Stimulated activated CD8-positive, alpha-beta memory T cell treated with anti-CD3 and anti-CD28 coated beads, Interleukin-12 subunit alpha, Interleukin-12 subunit beta, amount 100 ng/mL, for 1 hour (primary cell): ENCODE data around the gene G6PC1.
"Not testable (repeated sequence)": the region's sequence is repeated elsewhere in the genome, so short reads cannot be mapped to it uniquely, and the experiment has no call there.

ENCODE experiments used
- DNase-seq: peaks from one replicate; pipeline ENCODE4 v3.0.0-alpha.2; 2020; ENCODE audit warnings: low read depth

Gene G6PC1

DNA sequence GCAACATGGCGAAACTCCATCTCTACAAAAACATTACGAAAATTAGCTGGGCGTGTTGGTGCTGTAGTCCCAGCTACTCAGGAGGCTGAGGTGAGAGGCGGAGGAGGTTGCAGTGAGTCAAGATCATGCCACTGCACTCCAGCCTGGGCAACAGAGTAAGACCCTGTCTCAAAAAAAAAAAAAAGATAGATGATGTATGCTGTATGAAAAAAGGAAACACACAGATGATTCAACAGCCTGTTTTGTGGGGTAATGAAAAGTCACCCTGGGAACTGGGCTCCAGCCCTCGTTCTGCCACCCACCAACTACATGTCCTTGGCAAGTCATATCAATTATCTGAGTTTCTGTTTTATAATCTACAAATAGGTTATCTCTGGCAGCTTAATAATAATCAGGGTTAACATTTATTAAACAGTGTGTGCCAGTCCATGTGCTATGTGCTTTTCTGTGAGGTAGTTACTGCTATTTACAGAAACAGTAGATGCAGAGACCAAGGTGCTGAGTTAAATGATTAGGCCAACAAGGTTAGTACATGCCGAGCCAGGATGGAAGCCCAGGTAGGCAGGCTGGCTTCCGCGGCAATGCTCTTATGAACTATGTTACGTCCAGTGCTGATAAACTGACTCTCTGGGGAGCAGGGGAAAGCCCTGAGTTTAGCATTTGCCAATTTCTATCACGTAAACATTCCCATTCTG, 1.1 kb downstream of the G6PC1 start:
- no peak for DNase-seq

DNA sequence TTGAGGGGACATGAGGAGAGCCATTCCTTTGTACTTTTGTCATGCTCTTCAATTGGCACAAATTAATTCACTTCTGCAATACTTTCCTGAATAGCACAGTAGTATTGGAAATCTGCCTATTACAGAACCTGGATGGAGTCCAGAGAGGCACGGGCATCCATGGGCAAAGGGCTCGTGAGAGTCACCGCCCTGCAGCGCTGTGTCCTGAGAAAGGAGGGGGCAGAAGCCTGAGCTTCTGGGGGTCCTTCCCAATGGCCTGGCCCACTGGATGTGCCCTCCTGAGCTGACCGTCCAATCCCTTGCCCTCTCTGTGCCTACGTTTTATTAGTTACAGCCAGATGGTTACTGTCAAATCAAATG, 3.5 kb downstream of the G6PC1 start:
- no peak for DNase-seq

DNA sequence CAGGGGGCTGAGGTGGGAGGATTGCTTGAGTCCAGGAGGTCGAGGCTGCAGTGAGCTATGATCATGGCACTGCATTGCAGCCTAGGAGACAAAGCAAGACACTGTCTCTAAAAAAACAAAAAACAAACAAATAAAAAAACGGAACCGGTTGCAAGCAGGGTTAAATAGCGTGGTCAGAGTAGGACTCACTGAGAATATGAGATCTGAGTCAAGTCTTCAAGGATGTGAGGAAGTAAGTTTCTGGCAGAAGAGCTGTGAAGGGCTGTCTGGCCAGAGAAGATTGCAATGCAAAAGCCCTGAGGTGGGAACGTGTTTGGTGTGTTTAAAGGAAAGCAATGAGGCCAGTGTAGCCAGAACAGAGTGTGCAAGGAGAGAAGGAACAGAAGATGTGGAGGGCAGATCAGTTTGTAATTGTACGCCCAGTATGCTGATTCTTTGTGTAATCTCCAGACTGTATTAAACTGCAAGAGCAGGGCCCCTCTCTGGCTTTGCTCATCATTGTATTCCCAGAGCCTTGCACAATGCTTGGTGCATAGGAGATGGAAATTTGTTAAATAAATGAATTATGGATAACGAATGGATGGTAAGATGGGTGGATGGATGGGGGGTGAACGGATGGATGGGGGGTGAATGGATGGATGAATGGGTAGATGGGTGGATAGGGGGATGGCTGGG, 6.3 kb downstream of the G6PC1 start:
- DNase-seq: no peak

- DNase-seq: no peak
Observed at GRCh38 chr17:42908872-42909700, 8.5 kb downstream of the G6PC1 start.

- DNase-seq: no peak
Observed at GRCh38 chr17:42913522-42913921, 12.9 kb downstream of the G6PC1 start.

DNA sequence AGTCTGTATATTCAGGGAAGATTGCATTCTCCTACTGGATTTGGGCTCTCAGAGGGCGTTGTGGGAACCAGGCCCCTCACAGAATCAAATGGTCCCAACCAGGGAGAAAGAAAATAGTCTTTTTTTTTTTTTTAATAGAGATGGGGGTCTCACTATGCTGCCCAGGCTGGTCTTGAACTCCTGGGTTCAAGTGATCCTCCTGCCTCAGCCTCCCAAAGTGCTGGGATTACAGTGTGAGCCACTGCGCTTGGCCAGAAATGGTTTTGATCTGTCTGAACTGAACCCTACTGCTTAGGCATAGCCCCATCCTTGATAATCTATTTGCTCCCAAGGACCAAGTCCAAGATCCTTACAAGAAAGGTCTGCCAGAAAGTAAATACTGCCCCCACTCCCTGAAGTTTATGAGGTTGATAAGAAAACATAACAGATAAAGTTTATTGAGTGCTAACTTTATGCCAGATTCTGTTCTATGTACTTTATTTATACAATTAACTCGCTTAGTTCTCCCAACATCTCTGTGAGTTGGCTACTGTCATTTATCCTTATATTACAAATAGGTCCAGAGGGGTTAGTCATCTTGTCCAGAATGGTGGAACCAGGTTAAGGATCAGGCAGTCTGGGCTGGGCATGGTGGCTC, 13.5 kb downstream of the G6PC1 start:
- no peak for DNase-seq

- not testable (repeated sequence) for DNase-seq
Observed at GRCh38 chr17:42915288-42915687, 14.7 kb downstream of the G6PC1 start.

- not testable (repeated sequence) for DNase-seq
Observed at GRCh38 chr17:42916388-42917235, 16.0 kb downstream of the G6PC1 start.

- no peak for DNase-seq
Observed at GRCh38 chr17:42917236-42917603, 16.6 kb downstream of the G6PC1 start.

GRCh38 chr17:42918902-42919521, 18.4 kb downstream of the G6PC1 start:
- DNase-seq: no peak

DNA sequence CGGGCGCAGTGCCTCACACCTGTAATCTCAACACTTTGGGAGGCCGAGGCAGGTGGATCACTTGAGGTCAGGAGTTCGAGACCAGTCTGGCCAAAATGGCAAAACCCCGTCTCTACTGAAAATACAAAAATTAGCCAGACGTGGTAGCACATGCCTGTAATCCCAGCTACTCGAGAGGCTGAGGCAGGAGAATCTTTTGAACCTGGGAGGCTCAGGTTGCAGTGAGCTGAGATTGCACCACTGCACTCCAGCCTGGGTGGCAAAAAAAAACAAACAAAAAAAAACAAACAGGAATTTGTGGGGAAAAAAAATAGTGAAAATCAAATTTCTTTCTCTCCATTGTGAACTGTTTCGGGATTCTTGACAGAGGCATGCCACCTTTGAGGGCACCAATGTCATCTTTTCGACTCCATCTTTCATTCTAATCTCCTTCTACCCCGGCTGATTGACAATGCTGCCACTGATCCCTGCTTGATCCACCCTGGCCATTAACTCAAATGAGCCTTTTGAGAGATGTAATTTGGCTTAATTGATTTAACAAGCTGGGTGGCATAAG, 19.0 kb downstream of the G6PC1 start:
- DNase-seq: not testable (repeated sequence)

DNA sequence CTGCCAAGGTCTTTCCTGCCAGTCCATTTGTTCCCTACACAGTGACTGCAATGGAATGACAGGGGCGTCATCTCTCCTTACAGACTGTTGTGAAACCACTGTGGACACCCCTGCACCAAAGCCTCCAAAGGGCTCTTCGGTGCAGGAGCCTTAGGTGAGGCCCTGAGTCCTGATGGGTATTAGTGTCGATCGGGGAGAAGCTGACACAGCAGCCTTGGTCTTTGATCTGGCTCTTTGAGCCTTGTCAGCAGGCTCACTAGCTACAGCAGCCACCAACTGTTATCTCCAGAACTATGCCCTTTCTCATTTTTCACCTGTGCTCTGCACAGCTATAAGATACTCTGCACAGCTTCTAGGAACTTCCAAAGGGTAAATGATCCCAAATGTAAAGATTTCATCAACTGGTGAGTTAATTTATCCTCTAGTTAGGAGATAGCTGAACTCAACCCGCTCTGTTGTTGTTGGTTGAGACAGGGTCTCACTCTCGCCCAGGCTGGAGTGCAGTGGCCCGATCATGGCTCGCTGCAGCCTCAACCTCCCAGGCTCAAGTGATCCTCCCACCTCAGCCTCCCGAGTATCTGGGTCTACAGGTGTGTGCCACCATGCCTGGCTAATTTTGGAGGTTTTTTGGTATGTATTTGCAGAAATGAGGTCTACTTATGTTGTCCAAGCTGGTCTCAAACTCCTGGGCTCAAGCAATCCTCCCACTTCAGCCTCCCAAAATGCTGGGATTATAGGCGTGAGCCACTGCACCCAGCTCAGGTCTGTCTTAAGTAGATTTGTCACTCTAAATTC, 19.7 kb downstream of the G6PC1 start:
- DNase-seq: no peak

GRCh38 chr17:42920922-42921321, 20.3 kb downstream of the G6PC1 start:
- DNase-seq: no peak

DNA sequence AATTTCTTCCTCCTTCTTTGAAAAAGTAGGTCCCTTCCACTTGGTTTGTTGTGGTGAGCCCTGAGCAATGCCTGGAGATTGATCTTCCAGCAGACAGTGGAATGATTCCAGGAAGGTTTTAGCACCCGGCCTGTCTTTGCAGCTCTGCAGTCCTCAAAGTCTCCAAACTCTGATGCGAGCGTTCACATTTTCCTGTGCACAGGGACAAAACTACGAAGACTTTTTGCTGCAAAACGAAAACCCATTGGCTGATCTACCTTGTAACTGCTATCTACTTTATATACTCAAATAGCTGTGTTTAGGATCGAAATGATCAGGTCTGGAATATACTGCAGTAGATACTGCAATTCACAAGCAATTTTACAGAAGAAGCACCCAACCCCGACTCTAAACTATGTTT, 21.7 kb downstream of the G6PC1 start:
- no peak for DNase-seq

DNA sequence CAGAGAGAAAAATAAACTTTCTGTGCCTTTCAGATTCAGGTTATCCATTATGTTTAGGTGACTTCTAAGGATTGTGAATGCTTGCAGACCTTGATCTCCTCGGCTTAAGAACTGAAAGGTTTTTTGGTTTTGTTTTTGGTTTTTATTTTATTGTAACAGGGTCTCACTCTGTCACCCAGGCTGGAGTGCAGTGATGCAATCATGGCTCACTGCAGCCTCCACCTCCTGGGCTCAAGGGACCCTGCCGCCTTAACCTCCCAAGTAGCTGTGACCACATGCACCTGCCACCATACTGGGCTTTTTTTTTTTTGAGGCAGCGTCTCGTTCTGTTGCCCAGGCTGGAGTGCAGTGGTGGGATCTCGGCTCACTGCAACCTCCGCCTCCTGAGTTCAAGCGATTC, 22.9 kb downstream of the G6PC1 start:
- not testable (repeated sequence) for DNase-seq

GRCh38 chr17:42924891-42925290, 24.3 kb downstream of the G6PC1 start:
- DNase-seq: no peak

GRCh38 chr17:42928714-42929496, 28.3 kb downstream of the G6PC1 start:
- no peak for DNase-seq

DNA sequence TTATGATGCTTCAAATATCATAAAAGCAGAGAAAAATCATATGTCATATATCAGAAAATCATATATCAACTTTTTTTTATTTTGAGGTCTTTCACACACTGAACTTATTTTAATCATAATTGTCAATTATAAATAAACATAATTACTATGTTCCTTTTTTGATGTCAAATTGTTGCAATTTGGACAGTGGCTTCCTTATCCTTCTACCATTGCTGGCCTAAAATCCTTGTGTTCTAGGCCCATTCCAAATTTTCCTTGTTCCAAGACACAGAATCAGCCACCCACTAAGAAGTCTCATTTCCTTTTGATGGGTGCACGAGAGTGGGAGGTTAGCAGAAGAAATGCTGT, 28.9 kb downstream of the G6PC1 start:
- DNase-seq: no peak
